ENCODE results near the gene DYNLRB1. TPM values are rescaled to one million over a fixed set of nuclear protein-coding genes. Genes with fewer than 3 reads are reported as not detected.

DYNLRB1 gene
- total and polyA plus RNA-seq, 9 of the 15 experiments (the other 6 are each of a cell fraction or from before 2014, with no cell fraction given): 48.7 to 358 (median 121) TPM

DNA sequence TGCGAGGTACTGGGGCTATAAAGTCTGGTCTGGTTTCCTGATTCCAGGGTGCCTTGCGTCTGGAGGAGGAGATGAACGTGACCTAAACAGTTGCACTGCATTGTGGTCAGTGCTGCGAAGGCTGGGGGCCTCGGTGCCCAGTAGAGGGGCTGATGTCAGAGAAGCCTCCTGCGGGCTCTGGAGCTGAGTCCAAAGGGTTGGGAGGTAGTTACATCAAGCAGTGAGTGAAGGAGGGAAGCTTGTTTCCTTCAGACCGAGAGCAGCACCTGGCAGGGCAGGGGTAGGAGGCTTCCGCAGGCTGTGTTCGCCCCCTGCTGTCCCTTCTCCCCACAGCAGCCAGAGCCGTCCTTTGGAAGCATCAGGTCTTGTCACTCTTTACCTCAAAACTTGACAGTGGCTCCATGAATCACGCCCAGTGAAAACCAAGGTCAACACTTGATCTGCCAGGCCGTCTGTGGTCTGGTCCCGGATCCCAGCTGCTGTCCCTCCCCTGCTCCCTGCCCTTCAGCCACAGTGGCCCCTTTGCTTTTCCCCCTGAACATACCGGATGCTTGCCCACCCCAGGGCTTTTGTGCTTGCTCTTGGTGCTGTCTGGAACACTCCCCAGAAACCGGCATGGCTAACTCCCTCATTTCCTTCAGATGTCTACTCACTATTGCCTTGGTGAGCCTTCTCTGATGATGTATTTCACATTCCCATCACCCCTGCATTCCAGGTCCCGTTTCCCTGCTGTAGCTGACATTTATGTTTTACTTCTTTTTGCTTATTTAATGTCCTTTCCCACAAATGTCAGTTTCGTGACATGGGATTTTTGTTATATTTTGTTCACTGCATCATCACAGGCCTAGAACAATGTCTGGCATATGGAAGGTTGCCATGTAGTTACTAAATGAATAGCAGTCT, 7.0 kb downstream of the DYNLRB1 start:
- Histone ChIP-seq H3K27me3 (ENCODE audit: control insufficient read depth in 2 of 2, insufficient read depth in 2 of 2, low read length in 2 of 2) (no peaks in the 10 kb centered on the region), H2AFZ (ENCODE audit: low read depth, low read length) (no peak overlapping the region), H3K4me2 (ENCODE audit: insufficient read depth, low read length) (peak overlapping the region; percentile 3; the same call in 1 of the 2 replicates), H3K9ac (ENCODE audit: insufficient read depth in 1 of 2, low read depth in 2 of 2, low read length in 2 of 2) (peak overlapping the region in 1 of 2 experiments; percentile 67; a peak in 2 of 4 replicates), H3K27ac (ENCODE audit: extremely low read depth, low read depth, low read length) (no peak overlapping the region), H3K9me3 (replicated peaks; ENCODE audit: control insufficient read depth, insufficient read depth, low read depth, low read length) (no peaks in the 10 kb centered on the region), H3K79me2 (ENCODE audit: control insufficient read depth, insufficient read depth, low read length) (peaks cover 70% of the 10 kb centered on the region), H3K36me3 (ENCODE audit: control insufficient read depth, insufficient read depth, low read length) (peaks cover 55% of the 10 kb centered on the region), H3K4me3 (no peak overlapping the region), H3K9me1 (ENCODE audit: control insufficient read depth, insufficient read depth, low read length) (no peaks in the 10 kb centered on the region), H3K4me1 (replicated peaks in 1 of 2; ENCODE audit: control insufficient read depth in 2 of 2, insufficient read depth in 2 of 2, low read length in 2 of 2) (peaks cover 15 to 17% of the 10 kb centered on the region in 2 experiments), H4K20me1 (replicated peaks; ENCODE audit: control insufficient read depth, insufficient read depth, low read length) (peaks cover 20% of the 10 kb centered on the region)
- ChIA-PET POLR2A (interaction anchor here (0.6 to 1.0 kb wide), 3 partner anchors 210 to 222 kb away, joined by 3 to 5 read pairs (median 3); no protein-coding TSS in a partner anchor), CTCF (ENCODE audit: low intra/inter-chr PET ratio) (interaction anchor here (0.8 to 3.9 kb wide), 2 partner anchors 50 to 211 kb away, joined by 3 to 33 read pairs; no protein-coding TSS in a partner anchor)
- WGBS (ENCODE audit: insufficient coverage, low coverage, missing lambda C conversion rate): 59% methylated on average over 16 of the region's 17 CpGs
- DNase-seq (ENCODE audit: extremely low read depth in 1 of 4, low spot score in 3 of 4): peak; percentile 37 to 70 (median 60)
- ATAC-seq: peak; percentile 99
- no TSS peak for BruUV-seq (replicated peaks)
- intact Hi-C loops (cut with micrococcal nuclease): loop anchor here (1.0 to 2.0 kb wide), 2 partner anchors 211 to 332 kb away; no protein-coding TSS in a partner anchor
- peak; percentile 87 for FAIRE-seq
- in situ Hi-C loops (cut with MboI): loop anchor here (10.0 kb wide), 1 partner anchor 328 kb away; no protein-coding TSS in a partner anchor
- TF ChIP-seq FOSL1 (tag; conservative IDR thresholded peaks at IDR 0.05) (no peak), ZNF431 (CRISPR knock-in tag; IDR thresholded peaks at IDR 0.05) (0 out of 2 replicates have a peak, but pooled peaks have one; percentile 32), ZFP1 (CRISPR knock-in tag; IDR thresholded peaks at IDR 0.05) (no peak), ETV1 (tag; conservative IDR thresholded peaks at IDR 0.05; ENCODE audit: low read depth) (no peak), CTBP1 (IDR thresholded peaks at IDR 0.05; ENCODE audit: borderline replicate concordance) (no peak)
- TF ChIP-seq, protein P1, sequence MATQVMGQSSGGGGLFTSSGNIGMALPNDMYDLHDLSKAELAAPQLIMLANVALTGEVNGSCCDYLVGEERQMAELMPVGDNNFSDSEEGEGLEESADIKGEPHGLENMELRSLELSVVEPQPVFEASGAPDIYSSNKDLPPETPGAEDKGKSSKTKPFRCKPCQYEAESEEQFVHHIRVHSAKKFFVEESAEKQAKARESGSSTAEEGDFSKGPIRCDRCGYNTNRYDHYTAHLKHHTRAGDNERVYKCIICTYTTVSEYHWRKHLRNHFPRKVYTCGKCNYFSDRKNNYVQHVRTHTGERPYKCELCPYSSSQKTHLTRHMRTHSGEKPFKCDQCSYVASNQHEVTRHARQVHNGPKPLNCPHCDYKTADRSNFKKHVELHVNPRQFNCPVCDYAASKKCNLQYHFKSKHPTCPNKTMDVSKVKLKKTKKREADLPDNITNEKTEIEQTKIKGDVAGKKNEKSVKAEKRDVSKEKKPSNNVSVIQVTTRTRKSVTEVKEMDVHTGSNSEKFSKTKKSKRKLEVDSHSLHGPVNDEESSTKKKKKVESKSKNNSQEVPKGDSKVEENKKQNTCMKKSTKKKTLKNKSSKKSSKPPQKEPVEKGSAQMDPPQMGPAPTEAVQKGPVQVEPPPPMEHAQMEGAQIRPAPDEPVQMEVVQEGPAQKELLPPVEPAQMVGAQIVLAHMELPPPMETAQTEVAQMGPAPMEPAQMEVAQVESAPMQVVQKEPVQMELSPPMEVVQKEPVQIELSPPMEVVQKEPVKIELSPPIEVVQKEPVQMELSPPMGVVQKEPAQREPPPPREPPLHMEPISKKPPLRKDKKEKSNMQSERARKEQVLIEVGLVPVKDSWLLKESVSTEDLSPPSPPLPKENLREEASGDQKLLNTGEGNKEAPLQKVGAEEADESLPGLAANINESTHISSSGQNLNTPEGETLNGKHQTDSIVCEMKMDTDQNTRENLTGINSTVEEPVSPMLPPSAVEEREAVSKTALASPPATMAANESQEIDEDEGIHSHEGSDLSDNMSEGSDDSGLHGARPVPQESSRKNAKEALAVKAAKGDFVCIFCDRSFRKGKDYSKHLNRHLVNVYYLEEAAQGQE (IDR thresholded peaks at IDR 0.05; ENCODE audit: borderline replicate concordance): peak; percentile 81
- TF ChIP-seq, protein P1 (CRISPR knock-in tag; IDR thresholded peaks at IDR 0.05; ENCODE audit: low read depth): no peak
- TF ChIP-seq, protein P2, sequence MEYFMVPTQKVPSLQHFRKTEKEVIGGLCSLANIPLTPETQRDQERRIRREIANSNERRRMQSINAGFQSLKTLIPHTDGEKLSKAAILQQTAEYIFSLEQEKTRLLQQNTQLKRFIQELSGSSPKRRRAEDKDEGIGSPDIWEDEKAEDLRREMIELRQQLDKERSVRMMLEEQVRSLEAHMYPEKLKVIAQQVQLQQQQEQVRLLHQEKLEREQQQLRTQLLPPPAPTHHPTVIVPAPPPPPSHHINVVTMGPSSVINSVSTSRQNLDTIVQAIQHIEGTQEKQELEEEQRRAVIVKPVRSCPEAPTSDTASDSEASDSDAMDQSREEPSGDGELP (CRISPR knock-in tag; IDR thresholded peaks at IDR 0.05; ENCODE audit: borderline replicate concordance): peak; percentile 52; the same call in 1 of the 2 replicates
- TF ChIP-seq, protein P3, sequence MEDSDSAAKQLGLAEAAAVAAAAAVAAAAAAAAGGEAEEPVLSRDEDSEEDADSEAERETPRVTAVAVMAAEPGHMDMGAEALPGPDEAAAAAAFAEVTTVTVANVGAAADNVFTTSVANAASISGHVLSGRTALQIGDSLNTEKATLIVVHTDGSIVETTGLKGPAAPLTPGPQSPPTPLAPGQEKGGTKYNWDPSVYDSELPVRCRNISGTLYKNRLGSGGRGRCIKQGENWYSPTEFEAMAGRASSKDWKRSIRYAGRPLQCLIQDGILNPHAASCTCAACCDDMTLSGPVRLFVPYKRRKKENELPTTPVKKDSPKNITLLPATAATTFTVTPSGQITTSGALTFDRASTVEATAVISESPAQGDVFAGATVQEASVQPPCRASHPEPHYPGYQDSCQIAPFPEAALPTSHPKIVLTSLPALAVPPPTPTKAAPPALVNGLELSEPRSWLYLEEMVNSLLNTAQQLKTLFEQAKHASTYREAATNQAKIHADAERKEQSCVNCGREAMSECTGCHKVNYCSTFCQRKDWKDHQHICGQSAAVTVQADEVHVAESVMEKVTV (CRISPR knock-in tag; IDR thresholded peaks at IDR 0.05): peak; percentile 63; the same call in 1 of the 2 replicates

All from K562 (cell line).